NB4 (cell line): Measurements from ENCODE around the gene AFTPH.

Source experiments
- DNase-seq: peaks from one replicate; pipeline ENCODE4 v3.0.0; 2010; ENCODE audit warnings: low read depth
- H3K4me3 ChIP-seq: one replicate; pipeline ENCODE4 v1.5.1; 2011; ENCODE audit warnings: mild to moderate bottlenecking, low read depth, low read length, moderate library complexity
- CTCF ChIP-seq: IDR thresholded peaks from one replicate; pipeline ENCODE4 v1.5.1; 2012; ENCODE audit warnings: low read depth, low read length
- MAX ChIP-seq: IDR thresholded peaks from 2 replicates; pipeline ENCODE4 v1.6.1; 2011; ENCODE audit warnings: low read depth, low read length
- MYC ChIP-seq: IDR thresholded peaks from 2 replicates; pipeline ENCODE4 v1.6.1; 2011; ENCODE audit warnings: low read depth, low read length
- POLR2A ChIP-seq: IDR thresholded peaks from 2 replicates; pipeline ENCODE4 v1.6.1; 2011; ENCODE audit warnings: mild to moderate bottlenecking; ENCODE audit not compliant: insufficient read length; ENCODE audit errors: extremely low read depth

The AFTPH gene

GRCh38 chr2:64605991-64606478 is 81.9 kb downstream of the AFTPH start:
- no peak for DNase-seq
- no peak for TF ChIP-seq MAX
- TF ChIP-seq POLR2A = no peak
- TF ChIP-seq MYC = no peak
- no peak for TF ChIP-seq CTCF

GRCh38 chr2:64606479-64607363 is 82.6 kb downstream of the AFTPH start:
- H3K4me3 ChIP-seq = no peak overlapping the region
- TF ChIP-seq MYC (no peak), POLR2A (peak; percentile 29)
- peak; percentile 83 for DNase-seq

More at GRCh38 chr2:64605991-64606478, 81.9 kb downstream of the AFTPH start:
- H3K4me3 ChIP-seq = no peak overlapping the region

GRCh38 chr2:64607381-64608304 is 83.5 kb downstream of the AFTPH start:
- no peak for TF ChIP-seq POLR2A
- TF ChIP-seq MYC = no peak
- no peak for TF ChIP-seq CTCF
- no peak for TF ChIP-seq MAX
- no peak for DNase-seq
- H3K4me3 ChIP-seq = no peak overlapping the region

- DNase-seq = peak; percentile 21
- H3K4me3 ChIP-seq = no peak overlapping the region
- TF ChIP-seq CTCF = no peak
Observed at GRCh38 chr2:64608867-64609226, 84.7 kb downstream of the AFTPH start.

GRCh38 chr2:64609227-64609941 is 85.3 kb downstream of the AFTPH start:
- peak; percentile 76 for DNase-seq

More at GRCh38 chr2:64609227-64609941, 85.3 kb downstream of the AFTPH start:
- H3K4me3 ChIP-seq = peak overlapping the region; percentile 28
- TF ChIP-seq MAX = no peak
- no peak for TF ChIP-seq POLR2A
- no peak for TF ChIP-seq MYC
- no peak for TF ChIP-seq CTCF
